Measurements from ENCODE around the gene AMER3.
A peak's percentile ranks its signal among the peaks of the same experiment; 100 is the strongest.

The AMER3 gene

DNA sequence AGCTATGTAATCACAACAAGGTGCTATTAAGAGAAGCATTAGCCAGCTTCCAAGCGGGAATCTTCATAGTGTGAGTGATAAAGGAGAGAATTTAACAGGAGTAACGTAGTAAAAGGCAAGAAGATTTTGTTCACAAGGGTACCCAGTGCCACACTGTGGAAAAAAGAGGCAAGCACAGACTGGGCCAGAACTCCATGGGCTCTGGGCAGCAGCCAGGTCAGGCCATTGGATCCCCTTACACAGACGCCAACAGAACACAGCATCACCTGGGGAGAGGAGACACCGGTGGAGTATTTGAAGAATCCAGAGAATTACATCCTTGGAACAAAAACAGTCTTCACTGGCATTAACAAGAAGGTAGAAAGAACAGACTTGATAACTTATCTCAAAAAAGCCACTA, 21.2 kb downstream of the AMER3 start:
- FAIRE-seq (no peak), DNase-seq (ENCODE audit: low spot score) (no peak)

DNA sequence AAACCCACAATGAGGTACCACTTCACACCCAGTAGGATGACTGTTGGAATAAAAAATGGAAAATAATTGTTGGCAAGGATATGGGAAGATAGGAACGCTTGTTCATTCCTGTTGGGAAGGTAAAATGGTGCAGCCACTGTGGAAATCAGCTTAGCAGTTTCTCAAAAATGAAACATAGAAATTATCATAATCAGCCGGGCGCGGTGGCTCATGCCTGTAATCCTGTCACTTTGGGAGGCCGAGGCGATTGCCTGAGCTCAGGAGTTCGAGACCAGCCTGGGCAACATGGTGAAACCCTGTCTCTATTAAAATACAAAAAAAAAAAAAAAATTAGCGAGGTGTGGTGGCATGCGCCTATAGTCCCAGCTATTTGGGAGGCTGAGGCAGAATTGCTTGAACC, 23.4 kb downstream of the AMER3 start:
- no peak for FAIRE-seq
- no peak for DNase-seq (ENCODE audit: low spot score)

DNA sequence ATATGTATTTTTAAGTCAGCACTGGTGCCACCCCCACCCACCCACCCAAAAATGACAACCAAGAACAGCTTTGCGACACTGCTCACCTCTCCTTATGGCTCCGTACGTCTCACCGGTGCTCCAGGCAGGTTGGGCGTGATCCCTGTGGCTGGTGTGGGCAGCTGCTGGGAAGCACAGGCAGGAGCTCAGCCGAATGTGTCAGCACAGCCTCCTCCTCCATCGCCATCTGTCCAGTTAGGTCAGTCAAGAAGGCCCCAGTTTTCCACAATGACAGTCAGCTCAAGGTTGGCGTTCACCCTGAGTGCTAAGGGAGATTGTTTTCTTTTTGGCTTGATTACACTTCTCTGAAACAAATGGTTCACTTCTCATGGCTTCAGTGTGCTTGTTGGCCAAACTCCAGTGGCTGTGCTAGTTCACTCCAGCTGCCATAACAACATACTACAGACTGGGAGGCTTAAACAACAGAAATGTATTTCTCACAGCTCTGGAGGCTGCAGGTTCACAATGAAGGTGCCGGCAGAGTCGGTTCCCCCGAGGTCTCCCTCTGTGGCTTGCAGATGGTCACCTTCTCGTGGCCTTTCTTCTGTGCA, 30.2 kb downstream of the AMER3 start:
- DNase-seq (ENCODE audit: low spot score), result no peak
- no peak for FAIRE-seq

DNA sequence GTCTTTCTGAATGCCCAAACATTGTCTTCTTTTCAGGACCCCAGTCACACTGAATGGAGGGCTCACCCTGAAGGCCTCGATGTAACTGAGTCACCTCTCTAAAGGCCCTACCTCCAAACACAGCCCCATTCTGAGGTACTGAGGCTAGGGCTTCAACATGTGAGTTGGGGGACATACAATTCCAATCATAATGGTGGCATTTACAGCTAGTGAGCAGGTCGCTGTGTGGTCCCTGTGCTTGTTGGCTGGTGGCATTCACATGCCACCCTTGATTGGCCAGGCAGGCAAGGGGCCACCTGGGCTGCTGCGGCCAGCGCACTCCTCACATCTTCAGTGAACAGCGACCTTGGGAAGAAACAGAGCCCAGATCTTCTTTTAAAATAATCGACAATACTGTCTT, 30.7 kb downstream of the AMER3 start:
- DNase-seq (ENCODE audit: low spot score), result no peak
- FAIRE-seq, result no peak

DNA sequence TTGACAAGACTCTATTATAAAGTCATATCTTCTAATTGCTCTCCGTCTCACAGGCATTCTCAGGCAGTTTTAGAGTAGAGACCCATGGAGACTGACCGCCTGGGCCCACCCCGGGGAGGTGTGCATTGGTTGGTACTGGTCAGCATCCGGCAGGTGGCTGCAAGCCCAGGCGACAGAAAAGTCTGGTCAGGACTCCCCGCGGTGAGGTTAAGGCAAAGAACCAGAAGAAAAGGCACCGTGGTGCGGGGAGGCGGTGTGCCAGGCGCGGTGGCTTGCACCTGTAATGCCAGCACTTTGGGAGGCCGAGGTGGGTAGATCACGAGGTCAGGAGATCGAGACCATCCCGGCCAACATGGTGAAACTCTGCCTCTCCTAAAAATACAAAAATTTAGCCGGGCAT, 32.5 kb downstream of the AMER3 start:
- FAIRE-seq, result no peak
- no peak for DNase-seq (ENCODE audit: low spot score)

DNA sequence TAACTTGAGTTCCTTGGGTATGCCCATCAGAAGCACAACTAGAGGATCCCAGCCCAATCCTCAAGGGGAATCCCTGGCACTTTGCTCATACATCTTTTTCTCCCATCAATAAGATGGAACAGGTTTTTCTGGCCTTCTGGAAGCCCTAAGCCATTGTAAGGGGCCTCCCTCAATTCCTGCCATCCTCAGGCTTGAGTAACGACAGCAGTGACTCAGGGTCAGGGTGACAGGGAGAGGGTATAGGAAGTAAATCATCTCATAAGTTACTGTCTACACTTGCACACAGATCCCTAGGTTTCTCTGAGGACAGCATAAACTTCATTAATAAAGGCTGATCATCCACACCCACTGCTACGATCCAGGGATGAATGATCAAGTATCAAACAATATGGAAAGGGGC, 35.0 kb downstream of the AMER3 start:
- no peak for DNase-seq (ENCODE audit: low spot score)
- peak; percentile 71 for FAIRE-seq

DNA sequence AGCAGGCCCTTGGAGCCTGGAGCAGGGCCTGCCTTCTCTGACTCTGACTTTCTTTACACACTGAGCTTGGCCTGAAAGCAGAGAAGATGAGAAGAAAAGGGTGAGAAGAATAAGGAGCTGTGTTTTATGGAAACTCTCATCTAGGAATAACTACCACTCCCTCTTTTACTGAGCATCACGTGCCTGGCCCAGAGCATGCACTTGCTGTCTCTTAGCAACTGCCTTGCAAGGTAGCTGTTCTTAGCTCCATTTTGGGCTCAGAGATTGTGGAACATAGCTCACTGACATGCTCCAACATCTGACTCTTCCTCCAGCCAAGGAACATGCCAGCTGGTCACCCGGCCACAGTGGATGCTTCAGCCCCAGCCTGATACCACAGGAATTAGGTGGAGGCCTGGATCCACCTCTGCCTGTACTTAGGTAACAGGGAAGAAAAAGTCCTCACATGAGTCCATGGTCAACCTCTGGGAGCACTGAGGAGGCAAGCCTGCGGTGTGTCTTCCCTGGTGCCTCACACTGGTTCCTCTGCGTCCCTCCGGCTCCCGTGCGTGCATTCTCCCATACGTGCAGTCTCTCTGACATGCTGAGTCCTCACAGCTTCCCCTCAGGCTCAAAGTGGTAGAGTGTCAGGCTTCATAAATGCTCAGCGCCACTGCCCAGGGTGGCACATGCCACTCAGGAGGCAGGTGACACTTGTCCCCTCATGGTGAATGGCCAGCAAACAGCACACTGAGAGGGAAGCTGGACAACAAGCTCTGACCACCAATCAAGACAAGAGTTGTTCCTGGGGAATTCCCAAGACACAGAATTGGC, 35.7 kb downstream of the AMER3 start:
- peak; percentile 55 for FAIRE-seq
- no peak for DNase-seq (ENCODE audit: low spot score)

DNA sequence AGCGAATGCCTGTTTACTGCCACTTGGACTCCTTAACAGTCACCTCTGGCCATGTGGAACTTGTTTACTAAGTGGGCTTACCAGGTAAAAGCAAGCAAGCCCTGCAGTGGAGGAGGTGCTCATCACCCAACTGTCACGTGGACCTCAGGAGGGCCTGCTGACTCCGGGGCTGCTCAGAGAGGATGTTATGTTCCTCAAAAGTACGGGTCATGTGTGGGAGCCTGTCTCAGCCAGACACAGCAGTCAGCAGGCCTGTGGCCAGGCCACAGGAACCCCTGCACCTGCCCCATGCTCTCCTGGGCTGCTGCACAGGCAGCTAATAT, 36.2 kb downstream of the AMER3 start:
- FAIRE-seq (no peak), DNase-seq (ENCODE audit: low spot score) (no peak)

DNA sequence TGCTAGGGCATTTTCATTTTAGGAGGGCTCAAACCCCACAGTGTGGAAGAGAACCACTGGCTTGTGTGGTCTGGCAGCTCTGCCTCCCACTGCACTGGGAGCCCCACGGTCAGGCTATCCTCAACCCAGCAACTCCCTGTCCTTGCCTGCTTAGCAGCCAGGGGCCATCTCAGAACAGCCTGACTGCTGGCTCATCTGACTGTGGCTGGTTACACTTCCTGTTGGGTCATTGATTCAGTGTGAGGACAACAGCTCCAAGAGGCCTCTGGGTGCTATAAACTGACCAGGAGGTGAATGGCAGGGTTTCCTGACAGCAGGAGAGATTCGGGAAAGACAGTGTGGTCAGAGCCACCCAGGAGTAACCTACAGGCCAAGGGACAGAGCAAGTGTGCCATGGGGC, 40.1 kb downstream of the AMER3 start:
- FAIRE-seq (no peak), DNase-seq (ENCODE audit: low spot score) (no peak)

DNA sequence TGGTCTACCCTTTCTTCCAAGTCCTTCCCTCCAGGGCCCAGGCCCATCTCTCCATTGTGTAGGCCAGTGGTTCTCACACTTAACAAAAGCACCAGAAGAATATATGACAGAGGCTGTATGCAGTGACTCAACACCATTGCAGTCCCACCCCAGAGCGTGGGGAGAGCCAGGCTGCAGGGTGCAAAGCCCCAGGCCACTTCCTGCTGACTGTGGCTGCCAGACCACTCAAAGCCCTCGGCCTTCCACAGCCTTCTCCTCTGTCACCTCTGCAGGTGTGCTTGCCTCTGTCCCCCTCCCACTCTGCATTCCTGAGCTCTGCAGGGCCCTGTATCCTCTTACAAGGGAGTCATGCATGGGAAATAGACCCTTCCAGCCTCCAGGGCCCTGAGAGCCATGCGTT, 41.0 kb downstream of the AMER3 start:
- no peak for FAIRE-seq
- DNase-seq (ENCODE audit: low spot score), result no peak

DNA sequence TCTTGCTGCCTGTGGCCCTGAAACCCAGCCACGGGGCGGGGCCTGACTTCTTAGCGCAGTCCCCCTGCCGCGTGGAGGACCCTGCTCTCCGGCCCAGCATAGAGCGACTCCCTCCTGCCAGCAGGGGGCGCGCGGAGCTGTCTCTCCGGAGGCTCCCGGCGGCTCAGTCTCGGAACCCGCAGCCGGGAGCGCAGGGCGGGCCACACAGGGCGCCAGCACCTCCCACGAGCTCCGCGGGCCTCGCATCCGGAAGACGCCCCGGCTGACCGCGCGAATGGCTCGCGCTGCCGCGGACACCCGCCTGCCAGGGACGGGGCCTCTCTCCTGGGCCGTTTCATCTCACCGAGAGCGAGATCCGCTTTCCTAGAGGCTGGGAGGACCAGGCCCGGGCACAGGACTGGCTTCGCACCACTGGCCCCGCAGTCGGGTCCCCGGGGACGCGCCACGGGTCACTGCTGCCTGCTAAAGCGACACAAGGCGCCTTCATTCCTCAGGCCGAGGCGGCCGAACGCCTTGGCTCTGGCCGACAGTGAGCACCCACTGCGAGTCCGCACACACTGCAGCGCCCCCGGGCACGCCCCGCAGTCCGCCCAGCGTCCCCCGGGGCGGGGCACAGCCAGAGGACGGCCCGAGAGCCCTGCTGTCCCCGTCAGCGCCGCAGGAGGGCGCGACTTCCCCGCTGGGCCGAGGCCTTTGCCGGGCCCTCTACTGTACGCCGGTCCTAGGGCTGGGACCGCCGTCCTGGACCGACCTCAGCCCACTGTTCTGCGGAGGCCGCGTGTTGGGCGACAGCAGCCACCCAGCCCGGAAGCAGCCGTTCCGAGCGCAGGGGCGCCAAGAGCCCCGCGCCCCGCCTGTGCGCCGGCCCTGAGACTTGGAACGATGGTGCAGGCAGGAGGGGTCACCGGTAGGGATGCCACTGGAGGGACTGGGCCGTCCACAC, 42.4 kb downstream of the AMER3 start:
- peak; percentile 82 for FAIRE-seq

DNA sequence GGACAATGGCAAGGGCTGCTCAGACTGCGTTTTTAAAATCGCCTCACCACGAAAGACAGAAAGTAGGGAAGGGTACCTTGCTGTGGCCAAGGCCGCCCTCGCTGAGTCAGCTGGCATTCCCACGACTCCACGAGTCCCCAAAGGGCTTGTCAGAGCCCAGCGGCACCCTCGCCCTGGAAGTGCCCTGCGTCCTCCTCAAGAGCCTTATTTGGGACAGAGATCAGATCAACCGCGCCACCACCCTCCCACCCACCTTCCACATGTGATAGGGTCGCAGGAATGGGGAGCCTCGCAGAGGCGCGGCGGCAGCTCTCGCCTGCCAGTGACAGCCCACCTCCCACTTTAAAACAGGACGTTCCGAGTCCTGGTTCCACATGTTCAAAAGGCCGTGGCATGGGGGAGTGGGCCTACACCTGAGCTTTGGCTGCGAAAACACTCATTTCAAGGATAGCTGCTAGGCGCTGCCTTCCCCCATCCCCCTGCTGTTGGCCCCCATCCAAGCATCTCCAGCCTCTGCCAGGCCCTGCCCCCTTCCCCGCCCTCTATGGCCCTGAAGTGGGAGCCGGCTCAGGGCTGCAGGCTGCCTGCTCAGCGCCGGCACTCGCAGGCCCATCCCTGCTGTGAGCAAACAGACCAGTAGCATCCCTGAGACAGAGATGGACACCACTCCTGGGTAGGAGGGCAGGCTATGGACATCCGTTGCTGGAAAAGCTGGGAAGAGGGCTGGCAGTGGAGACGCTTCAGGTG, 43.3 kb downstream of the AMER3 start:
- no peak for FAIRE-seq

More for the DNA sequence above, 42.4 kb downstream of the AMER3 start:
- DNase-seq (ENCODE audit: low spot score), result peak; percentile 95

DNA sequence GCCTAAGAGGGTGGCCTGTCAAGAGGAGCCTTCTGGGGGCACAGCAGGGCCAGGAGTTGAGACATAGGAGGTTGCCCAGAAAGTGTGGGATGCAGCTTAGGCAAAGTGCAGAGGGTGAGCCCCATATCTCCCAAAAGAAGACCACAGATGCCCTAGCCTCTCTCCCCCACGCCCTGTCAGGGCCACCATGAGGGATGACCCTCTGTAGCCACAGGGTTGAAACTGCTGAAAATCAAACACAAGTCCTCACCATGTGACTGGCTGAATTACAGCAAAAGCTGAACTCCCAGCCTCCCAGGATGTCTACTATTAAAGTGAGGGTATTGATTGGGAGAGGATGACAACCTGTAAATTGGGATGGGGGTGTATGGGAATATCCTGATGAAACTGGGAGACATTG, 44.0 kb downstream of the AMER3 start:
- DNase-seq (ENCODE audit: low spot score) (no peak), FAIRE-seq (no peak)

More for the DNA sequence above, 43.3 kb downstream of the AMER3 start:
- DNase-seq (ENCODE audit: low spot score), result peak; percentile 75

DNA sequence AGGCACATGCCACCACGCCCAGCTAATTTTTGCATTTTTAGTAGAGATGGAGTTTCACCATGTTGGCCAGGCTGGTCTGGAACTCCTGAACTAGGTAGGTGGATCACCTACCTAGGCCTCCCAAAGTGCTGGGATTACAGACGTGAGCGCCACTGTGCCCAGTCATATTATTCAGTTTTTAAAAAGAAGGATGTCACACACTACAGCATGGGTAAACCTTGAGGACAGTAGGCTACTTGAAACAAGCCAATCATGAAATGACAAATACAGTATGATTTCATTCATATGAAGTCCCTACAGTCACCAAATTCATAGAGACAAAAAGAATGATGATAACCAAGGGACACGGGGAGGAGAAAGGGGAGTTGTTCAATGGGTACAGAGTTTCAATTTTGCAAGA, 50.3 kb downstream of the AMER3 start:
- no peak for DNase-seq (ENCODE audit: low spot score)
- FAIRE-seq, result no peak

DNA sequence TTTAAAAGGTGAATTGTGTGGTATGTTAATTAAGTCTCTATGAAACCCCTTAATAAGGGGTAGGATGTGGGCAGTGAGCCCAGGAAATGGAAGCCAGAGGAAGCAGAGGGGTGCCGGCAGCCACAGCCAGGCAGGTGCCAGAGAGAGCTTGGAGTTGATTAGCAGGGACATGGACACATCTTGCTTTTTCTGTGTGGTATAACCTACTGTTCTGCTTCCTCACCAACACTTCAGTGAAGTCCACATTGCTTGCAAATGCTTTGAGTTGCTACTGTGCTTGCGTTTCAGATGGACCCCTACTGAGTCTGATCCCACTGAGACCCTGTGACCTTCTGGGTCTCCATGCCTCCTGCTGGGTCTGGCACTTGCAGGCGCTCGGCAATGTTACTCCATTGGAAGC, 51.0 kb downstream of the AMER3 start:
- DNase-seq (ENCODE audit: low spot score), result no peak
- FAIRE-seq, result peak; percentile 20

DNA sequence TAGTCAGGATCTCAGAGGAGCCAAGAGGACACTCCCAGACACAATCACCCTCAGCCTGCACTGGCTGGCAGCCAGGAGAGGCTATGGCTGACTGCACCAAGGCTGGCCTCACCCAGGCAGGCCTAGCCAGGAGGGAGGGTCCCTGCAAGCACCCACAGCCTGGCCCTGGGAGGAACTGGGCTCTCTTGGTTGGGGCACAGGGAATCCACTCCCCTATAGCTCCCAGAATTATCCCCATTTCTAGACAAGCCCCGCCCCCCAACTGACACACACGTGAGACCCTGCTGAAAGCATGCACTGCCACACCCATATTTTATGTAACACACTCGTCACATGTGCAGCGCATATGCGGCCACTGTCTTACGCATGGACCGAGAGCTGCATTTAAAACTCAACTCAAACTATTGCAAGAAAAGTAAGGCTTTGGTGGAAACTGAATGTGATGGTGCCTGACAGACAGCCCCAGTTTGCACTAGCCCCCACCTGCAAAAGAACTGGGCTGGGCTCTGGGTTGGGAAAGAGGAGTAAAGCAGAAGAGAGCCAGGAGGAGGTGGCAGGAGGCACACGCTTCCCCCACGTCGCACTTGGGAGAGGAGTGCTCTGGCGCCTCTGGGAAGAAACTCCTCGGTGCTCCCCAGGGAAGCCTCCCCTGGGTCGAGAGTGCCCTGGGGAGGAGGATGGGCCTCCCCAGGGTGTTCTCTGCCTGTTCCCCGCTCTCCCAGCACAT, 52.5 kb downstream of the AMER3 start:
- DNase-seq (ENCODE audit: low spot score) (no peak), FAIRE-seq (no peak)

DNA sequence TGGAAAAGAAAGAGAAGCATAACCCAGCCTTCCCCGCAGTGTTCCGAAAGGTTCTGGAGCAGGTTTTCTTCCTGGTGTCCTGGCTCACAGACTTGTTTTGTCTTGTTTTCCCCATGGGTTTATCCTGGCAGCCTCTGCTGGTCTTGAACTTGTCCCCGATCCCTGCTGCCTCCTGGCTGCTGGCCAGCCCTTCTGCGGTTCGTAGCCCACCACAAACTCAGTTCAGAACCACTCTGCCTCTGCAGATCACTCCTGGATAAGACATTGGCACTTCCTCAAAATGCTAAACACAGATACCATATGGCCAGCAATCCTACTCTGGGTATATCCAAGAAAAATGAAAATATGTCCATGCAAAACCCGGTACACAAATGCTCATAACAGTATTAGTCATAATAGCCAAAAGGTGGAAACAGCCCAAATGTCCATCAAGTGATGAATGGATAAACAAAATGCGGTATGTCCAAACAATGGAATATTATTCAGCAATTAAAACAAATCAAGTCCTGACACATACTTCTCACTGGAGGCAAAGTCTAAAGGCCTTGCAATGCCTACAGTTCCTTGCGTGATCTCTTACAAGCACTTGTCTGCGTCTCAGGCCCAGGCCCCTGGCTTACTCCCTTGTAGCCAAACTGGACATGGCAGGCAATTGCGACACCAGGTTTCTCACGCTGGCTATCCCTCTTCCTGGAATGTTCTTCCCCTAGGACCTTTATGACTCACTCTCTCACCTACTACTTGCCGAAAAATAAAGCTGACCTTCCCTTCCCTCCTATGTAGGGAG, 53.3 kb downstream of the AMER3 start:
- peak; percentile 55 for FAIRE-seq
- DNase-seq (ENCODE audit: low spot score), result peak; percentile 58

DNA sequence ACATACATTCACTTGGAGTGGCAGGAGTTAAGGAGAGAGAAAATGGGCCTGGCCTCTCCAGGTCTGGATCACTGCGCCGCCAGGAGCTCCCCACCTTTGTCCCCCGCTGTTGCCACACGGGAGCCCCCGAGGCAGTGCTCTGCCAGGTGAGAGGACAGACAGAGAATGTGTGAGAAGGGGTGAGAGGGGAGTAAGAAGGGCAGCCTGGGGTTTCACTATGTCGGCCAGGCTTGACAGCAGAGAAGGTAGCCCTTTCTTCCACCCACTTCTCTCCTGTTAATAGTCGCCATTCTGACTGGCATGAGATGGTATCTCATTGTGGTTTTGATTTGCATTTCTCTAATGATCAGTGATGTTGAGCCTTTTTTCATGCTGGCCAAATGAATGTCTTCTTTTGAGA, 55.1 kb downstream of the AMER3 start:
- FAIRE-seq (no peak), DNase-seq (ENCODE audit: low spot score) (no peak)

DNA sequence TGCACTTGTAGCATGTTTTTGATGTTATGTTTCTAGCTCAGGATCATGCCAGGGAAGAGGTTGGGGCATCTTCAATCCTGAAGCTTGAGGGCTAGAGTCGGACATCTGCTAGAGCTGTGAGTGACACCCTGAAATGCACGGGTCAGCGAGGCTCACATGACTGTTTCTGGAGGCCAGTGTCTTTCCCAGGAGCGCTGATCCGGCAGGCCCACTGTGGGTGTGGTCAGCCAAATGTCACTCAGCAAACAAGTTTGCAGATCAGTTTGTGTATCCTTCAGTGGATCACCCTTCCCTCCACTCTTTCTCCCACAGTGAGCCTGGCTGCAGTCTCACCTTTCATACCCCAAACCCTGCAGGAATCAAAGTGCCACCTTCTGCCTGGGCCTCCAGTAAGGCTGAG, 58.4 kb downstream of the AMER3 start:
- FAIRE-seq (no peak), DNase-seq (ENCODE audit: low spot score) (no peak)

Measured in urothelium cell line (cell line).